Neuronal stem cell (in vitro differentiated cells): ENCODE measurements around the gene TICAM1.

Experiments
- DNase-seq: peaks from one replicate; pipeline ENCODE4 v3.0.0-alpha.2; 2013; ENCODE audit warnings: low spot score
- H2AFZ ChIP-seq: one replicate; pipeline ENCODE4 v1.6.1; 2013; ENCODE audit warnings: mild to moderate bottlenecking, low read length, inconsistent platforms
- H2AK5ac ChIP-seq: 2 replicates; pipeline ENCODE4 v1.6.1; 2013; ENCODE audit warnings: low read depth, mild to moderate bottlenecking, inconsistent platforms, low read length, moderate library complexity, mixed read lengths
- H2BK120ac ChIP-seq: 2 replicates; pipeline ENCODE4 v1.6.1; 2013; ENCODE audit warnings: low read depth, mild to moderate bottlenecking, inconsistent platforms, low read length, moderate library complexity, mixed read lengths
- H2BK12ac ChIP-seq: one replicate; pipeline ENCODE4 v1.6.1; 2013; ENCODE audit warnings: low read length, inconsistent platforms
- H2BK15ac ChIP-seq: 2 replicates; pipeline ENCODE4 v1.6.1; 2013; ENCODE audit warnings: mild to moderate bottlenecking, low read length, inconsistent platforms, mixed read lengths
- H2BK5ac ChIP-seq: one replicate; pipeline ENCODE4 v1.6.1; 2013; ENCODE audit warnings: inconsistent platforms, mild to moderate bottlenecking, low read length, moderate library complexity
- H3K14ac ChIP-seq: one replicate; pipeline ENCODE4 v1.6.1; 2013; ENCODE audit warnings: low read length, inconsistent platforms
- H3K18ac ChIP-seq: 2 replicates; pipeline ENCODE4 v1.6.1; 2013; ENCODE audit warnings: low read length, inconsistent platforms
- H3K23ac ChIP-seq: 2 replicates; pipeline ENCODE4 v1.6.1; 2013; ENCODE audit warnings: low read depth, mild to moderate bottlenecking, mixed read lengths, low read length, inconsistent platforms; ENCODE audit not compliant: poor library complexity
- H3K27ac ChIP-seq: replicated peaks from 3 replicates; pipeline ENCODE4 v1.5.1; 2013; ENCODE audit warnings: low read length, inconsistent platforms
- H3K27me3 ChIP-seq, 3 experiments: 2 replicates each; pipeline ENCODE4 v1.6.1; 2013; ENCODE audit warnings: low read length in 3 of 3, mild to moderate bottlenecking in 2 of 3, inconsistent platforms in 1 of 3, low read depth in 1 of 3, mixed read lengths in 1 of 3, moderate library complexity in 1 of 3; ENCODE audit not compliant: control insufficient read depth in 3 of 3, insufficient read depth in 3 of 3
- H3K36me3 ChIP-seq, 2 donors: replicated peaks in 1 of 2; 2 replicates each; pipeline ENCODE4 v1.6.1; 2013; ENCODE audit warnings: low read length in 2 of 2; ENCODE audit not compliant: control insufficient read depth in 2 of 2, insufficient read depth in 2 of 2
- H3K4ac ChIP-seq: 2 replicates; pipeline ENCODE4 v1.6.1; 2013; ENCODE audit warnings: inconsistent platforms, mild to moderate bottlenecking, low read length, moderate library complexity
- H3K4me1 ChIP-seq, 2 donors: 1 replicate in 1 of 2; 2 replicates in 1 of 2; pipeline ENCODE4 v1.6.1; 2013; ENCODE audit warnings: low read length in 2 of 2, low read depth in 1 of 2; ENCODE audit not compliant: control insufficient read depth in 2 of 2, insufficient read depth in 1 of 2
- H3K4me2 ChIP-seq: one replicate; pipeline ENCODE4 v1.6.1; 2013; ENCODE audit warnings: mild to moderate bottlenecking, low read length, inconsistent platforms; ENCODE audit not compliant: insufficient read depth, poor library complexity, severe bottlenecking
- H3K4me3 ChIP-seq, 2 donors: 2 replicates each; pipeline ENCODE4 v1.5.1; 2013; ENCODE audit warnings: low read length in 2 of 2, mild to moderate bottlenecking in 2 of 2, inconsistent platforms in 1 of 2, moderate library complexity in 1 of 2
- H3K79me1 ChIP-seq: one replicate; pipeline ENCODE4 v1.6.1; 2013; ENCODE audit warnings: low read depth, mild to moderate bottlenecking, inconsistent platforms, low read length, moderate library complexity
- H3K9ac ChIP-seq: one replicate; pipeline ENCODE4 v1.6.1; 2013; ENCODE audit warnings: mild to moderate bottlenecking, low read depth, low read length, inconsistent platforms; ENCODE audit not compliant: poor library complexity
- H3K9me3 ChIP-seq, 2 donors: replicated peaks in 1 of 2; 2 replicates each; pipeline versions ENCODE3 to v1.6.1; 2013; ENCODE audit warnings: low read length in 2 of 2, mild to moderate bottlenecking in 2 of 2, inconsistent platforms in 1 of 2, low read depth in 1 of 2, mixed read lengths in 1 of 2, moderate library complexity in 1 of 2; ENCODE audit not compliant: control insufficient read depth in 2 of 2, insufficient read depth in 1 of 2
- H4K8ac ChIP-seq: one replicate; pipeline ENCODE4 v1.6.1; 2013; ENCODE audit warnings: low read depth, mild to moderate bottlenecking, inconsistent platforms, low read length, moderate library complexity
- H4K91ac ChIP-seq: one replicate; pipeline ENCODE4 v1.6.1; 2013; ENCODE audit warnings: low read length, low read depth, mild to moderate bottlenecking, inconsistent platforms; ENCODE audit not compliant: poor library complexity
- WGBS, 2 donors: extraction: QIAGEN DNeasy Blood & Tissue Kit; methylation state at CpG; one replicate each; pipeline ENCODE4 v1.1.7; 2013; ENCODE audit warnings: missing lambda C conversion rate in 2 of 2, mixed read lengths in 1 of 2; ENCODE audit not compliant: insufficient read length in 2 of 2, insufficient replicate concordance in 1 of 2; ENCODE audit errors: extremely low coverage in 2 of 2; 5-methylcytosine and 5-hydroxymethylcytosine counted together

The TICAM1 gene

DNA sequence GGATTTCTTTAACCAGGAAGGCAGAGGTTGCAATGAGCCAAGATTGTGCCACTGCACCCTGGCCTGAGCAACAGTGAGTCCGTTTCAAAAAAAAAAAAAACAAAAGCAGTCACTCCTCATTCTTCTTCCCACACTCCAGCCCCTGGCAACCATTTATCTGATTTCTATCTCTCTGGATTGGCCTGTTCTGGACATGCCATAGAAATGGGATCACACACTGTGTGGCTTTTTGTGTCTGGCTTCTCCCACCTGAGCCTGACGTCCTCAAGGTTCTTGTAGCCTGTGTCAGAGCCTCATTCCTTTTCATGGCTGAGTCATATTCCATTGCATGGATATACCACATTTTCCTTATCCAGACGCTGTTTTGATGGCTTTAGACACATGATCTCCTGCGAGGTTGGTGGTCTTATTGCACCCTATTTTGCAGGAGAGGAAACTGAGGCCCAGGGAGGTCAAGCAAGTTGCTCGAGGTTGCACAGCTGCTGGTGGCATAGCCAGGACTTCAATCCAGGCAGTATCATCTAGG, 55.8 kb downstream of the TICAM1 start:
- Histone ChIP-seq H3K14ac (no peak overlapping the region), H3K9ac (no peak overlapping the region), H3K18ac (no peak overlapping the region), H2BK5ac (no peak overlapping the region), H3K27me3 (peaks cover 0 to 4% (median 4%) of the 10 kb centered on the region in 3 experiments), H3K4ac (no peak overlapping the region), H3K9me3 (no peaks in the 10 kb centered on the region), H4K91ac (no peak overlapping the region), H2BK120ac (no peak overlapping the region), H3K36me3 (no peaks in the 10 kb centered on the region), H3K4me3 (no peak overlapping the region), H2BK12ac (no peak overlapping the region), H4K8ac (no peak overlapping the region), H2AK5ac (no peak overlapping the region), H3K27ac (no peak overlapping the region), H3K4me1 (peaks cover 4% of the 10 kb centered on the region in 2 donors), H3K79me1 (no peaks in the 10 kb centered on the region), H3K4me2 (no peak overlapping the region), H3K23ac (no peak overlapping the region), H2BK15ac (no peak overlapping the region), H2AFZ (no peak overlapping the region)
- WGBS, 2 donors = no CpG with 5 or more reads among the region's 5 CpGs
- DNase-seq = no peak

DNA sequence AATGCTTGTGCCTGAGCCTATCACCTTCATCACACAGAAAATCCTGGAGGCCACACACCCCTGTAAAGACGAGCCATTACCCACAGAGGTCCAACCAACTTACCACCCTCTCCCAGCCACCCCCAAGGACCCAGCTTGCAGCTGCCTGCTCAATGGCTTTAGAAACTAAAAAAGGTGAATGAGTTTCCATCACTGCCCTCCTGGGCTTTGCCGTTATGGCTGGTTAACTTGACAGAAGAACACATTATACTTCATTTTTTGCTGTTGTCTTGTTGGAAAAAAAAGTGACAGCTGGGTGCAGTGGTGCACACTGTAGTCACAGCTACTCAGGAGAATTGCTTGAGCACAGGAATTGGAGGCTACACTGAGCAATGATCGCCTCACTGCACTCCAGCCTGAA, 57.4 kb downstream of the TICAM1 start:
- no peak overlapping the region for H3K27ac ChIP-seq
- no peaks in the 10 kb centered on the region for H3K36me3 ChIP-seq
- no peak overlapping the region for H4K91ac ChIP-seq
- H3K79me1 ChIP-seq = no peaks in the 10 kb centered on the region
- H3K14ac ChIP-seq = no peak overlapping the region
- no peak overlapping the region for H3K4me3 ChIP-seq
- H3K9me3 ChIP-seq = no peaks in the 10 kb centered on the region
- no peak overlapping the region for H2BK12ac ChIP-seq
- H3K9ac ChIP-seq = no peak overlapping the region
- H3K23ac ChIP-seq = no peak overlapping the region
- H2AFZ ChIP-seq = no peak overlapping the region
- H3K18ac ChIP-seq = no peak overlapping the region
- H2BK120ac ChIP-seq = no peak overlapping the region
- H3K4me1 ChIP-seq = peaks cover 4 to 5% of the 10 kb centered on the region in 2 donors
- no CpG with 5 or more reads among the region's 3 CpGs for WGBS, 2 donors
- H3K27me3 ChIP-seq = peaks cover 0 to 6% (median 4%) of the 10 kb centered on the region in 3 experiments
- H3K4ac ChIP-seq = no peak overlapping the region
- no peak overlapping the region for H2AK5ac ChIP-seq
- H2BK15ac ChIP-seq = no peak overlapping the region
- no peak overlapping the region for H4K8ac ChIP-seq
- H2BK5ac ChIP-seq = no peak overlapping the region
- no peak for DNase-seq
- no peak overlapping the region for H3K4me2 ChIP-seq

GRCh38 chr19:4773047-4773640, 58.4 kb downstream of the TICAM1 start:
- H4K91ac ChIP-seq = no peak overlapping the region

GRCh38 chr19:4772566-4772965, 58.9 kb downstream of the TICAM1 start:
- no CpG with 5 or more reads among the region's 2 CpGs for WGBS, 2 donors
- H3K27me3 ChIP-seq = peaks cover 0 to 6% (median 4%) of the 10 kb centered on the region in 3 experiments
- no peaks in the 10 kb centered on the region for H3K9me3 ChIP-seq
- H4K91ac ChIP-seq = no peak overlapping the region
- H3K9ac ChIP-seq = no peak overlapping the region
- peaks cover 4 to 7% of the 10 kb centered on the region in 2 donors for H3K4me1 ChIP-seq
- no peak overlapping the region for H3K4ac ChIP-seq
- H2BK12ac ChIP-seq = no peak overlapping the region
- no peaks in the 10 kb centered on the region for H3K79me1 ChIP-seq
- H3K23ac ChIP-seq = no peak overlapping the region
- no peak overlapping the region for H3K14ac ChIP-seq
- H4K8ac ChIP-seq = no peak overlapping the region
- H3K18ac ChIP-seq = no peak overlapping the region
- H2BK120ac ChIP-seq = no peak overlapping the region
- no peak overlapping the region for H3K4me3 ChIP-seq
- DNase-seq = no peak
- H2AK5ac ChIP-seq = no peak overlapping the region
- H2BK15ac ChIP-seq = no peak overlapping the region
- no peaks in the 10 kb centered on the region for H3K36me3 ChIP-seq
- no peak overlapping the region for H3K4me2 ChIP-seq
- no peak overlapping the region for H3K27ac ChIP-seq
- no peak overlapping the region for H2AFZ ChIP-seq
- no peak overlapping the region for H2BK5ac ChIP-seq

More at GRCh38 chr19:4773047-4773640, 58.4 kb downstream of the TICAM1 start:
- Histone ChIP-seq H3K9me3 (no peaks in the 10 kb centered on the region), H3K27ac (no peak overlapping the region), H3K14ac (peak overlapping the region; percentile 75), H3K36me3 (no peaks in the 10 kb centered on the region), H2AK5ac (no peak overlapping the region), H3K23ac (no peak overlapping the region), H2AFZ (no peak overlapping the region), H2BK12ac (no peak overlapping the region), H3K9ac (peak overlapping the region; percentile 50), H2BK15ac (no peak overlapping the region), H2BK5ac (no peak overlapping the region), H3K79me1 (no peaks in the 10 kb centered on the region), H3K4me2 (no peak overlapping the region), H3K18ac (no peak overlapping the region), H3K27me3 (peaks cover 0 to 6% (median 4%) of the 10 kb centered on the region in 3 experiments), H3K4me3 (peak overlapping the region in 1 of 2 donors; percentile 34), H3K4ac (no peak overlapping the region), H2BK120ac (no peak overlapping the region), H3K4me1 (peaks cover 4 to 7% of the 10 kb centered on the region in 2 donors), H4K8ac (no peak overlapping the region)
- DNase-seq = no peak
- no CpG with 5 or more reads among the region's 9 CpGs for WGBS, 2 donors
